ENCODE data around the gene GOLPH3. TPM values are rescaled to one million over a fixed set of nuclear protein-coding genes. Genes with fewer than 3 reads are reported as not detected.

GOLPH3 gene
- total RNA-seq, 1 experiment from 2014 or later, result 98.7 TPM

DNA sequence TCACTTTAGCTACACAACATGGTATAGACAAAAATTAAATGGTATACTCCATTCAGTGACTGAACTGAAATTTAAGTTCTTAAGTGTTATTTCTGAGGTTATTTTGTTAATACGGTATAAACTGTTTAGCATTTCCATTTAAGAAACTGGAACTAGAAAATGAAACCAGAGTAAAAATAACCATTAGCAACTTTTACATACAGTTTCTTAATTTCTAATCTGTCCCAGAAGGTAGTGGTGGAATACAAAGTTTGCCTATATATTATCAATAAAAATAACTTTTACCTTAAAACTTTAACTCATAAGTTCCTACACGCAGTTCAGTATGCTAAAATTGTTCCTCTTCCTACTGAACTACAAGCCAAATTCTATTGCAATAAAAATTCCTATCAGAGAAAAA is 10.3 kb downstream of the GOLPH3 start:
- no peak overlapping the region for H2BK15ac ChIP-seq (ENCODE audit: low read depth, low read length)
- no peaks in the 10 kb centered on the region for H4K20me1 ChIP-seq (ENCODE audit: control insufficient read depth, insufficient read depth, insufficient read length)
- H3K27me3 ChIP-seq (ENCODE audit: insufficient read depth, low read length), result no peaks in the 10 kb centered on the region
- H3K4me1 Mint-ChIP-seq, result peaks cover 0 to 2% of the 10 kb centered on the region in 2 experiments; a peak in 1 of 4 replicates
- TF ChIP-seq, protein P1, sequence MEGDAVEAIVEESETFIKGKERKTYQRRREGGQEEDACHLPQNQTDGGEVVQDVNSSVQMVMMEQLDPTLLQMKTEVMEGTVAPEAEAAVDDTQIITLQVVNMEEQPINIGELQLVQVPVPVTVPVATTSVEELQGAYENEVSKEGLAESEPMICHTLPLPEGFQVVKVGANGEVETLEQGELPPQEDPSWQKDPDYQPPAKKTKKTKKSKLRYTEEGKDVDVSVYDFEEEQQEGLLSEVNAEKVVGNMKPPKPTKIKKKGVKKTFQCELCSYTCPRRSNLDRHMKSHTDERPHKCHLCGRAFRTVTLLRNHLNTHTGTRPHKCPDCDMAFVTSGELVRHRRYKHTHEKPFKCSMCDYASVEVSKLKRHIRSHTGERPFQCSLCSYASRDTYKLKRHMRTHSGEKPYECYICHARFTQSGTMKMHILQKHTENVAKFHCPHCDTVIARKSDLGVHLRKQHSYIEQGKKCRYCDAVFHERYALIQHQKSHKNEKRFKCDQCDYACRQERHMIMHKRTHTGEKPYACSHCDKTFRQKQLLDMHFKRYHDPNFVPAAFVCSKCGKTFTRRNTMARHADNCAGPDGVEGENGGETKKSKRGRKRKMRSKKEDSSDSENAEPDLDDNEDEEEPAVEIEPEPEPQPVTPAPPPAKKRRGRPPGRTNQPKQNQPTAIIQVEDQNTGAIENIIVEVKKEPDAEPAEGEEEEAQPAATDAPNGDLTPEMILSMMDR (conservative IDR thresholded peaks at IDR 0.05), result no peak
- H3T11ph ChIP-seq (ENCODE audit: low read length), result no peak overlapping the region
- no peaks in the 10 kb centered on the region for H3K23me2 ChIP-seq (ENCODE audit: insufficient read length, low read depth, low read length, poor library complexity, severe bottlenecking)
- no peak overlapping the region for H3K18ac ChIP-seq (ENCODE audit: insufficient read length, low read depth, low read length)
- H3K27me3 Mint-ChIP-seq (ENCODE audit: low read depth), result no peaks in the 10 kb centered on the region
- no peak overlapping the region for H4K91ac ChIP-seq (ENCODE audit: insufficient read length, low read depth, low read length)
- no peak overlapping the region for H3K4me2 ChIP-seq (ENCODE audit: insufficient read depth, insufficient read length, low read length)
- H3K4me1 ChIP-seq (ENCODE audit: insufficient read depth, low read length), result no peaks in the 10 kb centered on the region
- H2BK20ac ChIP-seq (ENCODE audit: low read depth, low read length, poor library complexity, severe bottlenecking), result no peak overlapping the region
- H3K36me3 Mint-ChIP-seq (ENCODE audit: insufficient read depth in 1 of 3, low read depth in 3 of 3), result peaks cover 27 to 41% (median 36%) of the 10 kb centered on the region in 3 experiments; a peak in 6 of 7 replicates
- WGBS (ENCODE audit: extremely low coverage, insufficient read length, low lambda C conversion rate), result no CpG with 5 or more reads among the region's 2 CpGs
- H4K8ac ChIP-seq (replicated peaks; ENCODE audit: insufficient read length, low read depth, low read length), result no peak overlapping the region
- H3K4me3 Mint-ChIP-seq, result no peak overlapping the region
- no peak overlapping the region for H2AK5ac ChIP-seq (ENCODE audit: insufficient read length, low read length)
- H3K9me3 Mint-ChIP-seq, result 0 out of 5 replicates have a peak, but pooled peaks cover 0 to 4% of the 10 kb centered on the region in 2 experiments
- peaks cover 45% of the 10 kb centered on the region for H3K79me2 ChIP-seq (ENCODE audit: insufficient read depth, low read length)
- no peaks in the 10 kb centered on the region for H3K9me3 ChIP-seq (ENCODE audit: control insufficient read depth, low read depth, low read length)
- peaks cover 3% of the 10 kb centered on the region for H3K79me1 ChIP-seq (ENCODE audit: insufficient read depth, low read depth, low read length, poor library complexity, severe bottlenecking)
- H3K27ac Mint-ChIP-seq, result no peak overlapping the region
- no peak overlapping the region for H2BK5ac ChIP-seq (ENCODE audit: insufficient read length, low read length)
- no peak overlapping the region for H3K9ac ChIP-seq (ENCODE audit: extremely low read depth, insufficient read length, low read length)
- no peak overlapping the region for H4K5ac ChIP-seq (ENCODE audit: insufficient read length, low read depth, low read length)
- H2BK12ac ChIP-seq (ENCODE audit: insufficient read length, low read depth, low read length), result no peak overlapping the region
- no peak overlapping the region for H2BK120ac ChIP-seq (ENCODE audit: low read depth, low read length, poor library complexity, severe bottlenecking)
- H3K4ac ChIP-seq (ENCODE audit: low read depth, low read length), result no peak overlapping the region
- H3K56ac ChIP-seq (ENCODE audit: insufficient read length, low read depth, low read length), result no peak overlapping the region
- H3K14ac ChIP-seq (ENCODE audit: insufficient read depth, low read length), result no peak overlapping the region
- H3K27ac ChIP-seq (ENCODE audit: insufficient read length, low read depth, low read length), result no peak overlapping the region
- no peak for DNase-seq
- H3K23ac ChIP-seq (ENCODE audit: insufficient read length, low read depth, low read length), result no peak overlapping the region
- no peak overlapping the region for H2AFZ ChIP-seq (ENCODE audit: low read length)

Data from H9 (cell line).